Endothelial cell of umbilical vein (primary cell): ENCODE results near the gene TRAPPC6A. TPM values are rescaled to one million over a fixed set of nuclear protein-coding genes. Genes with fewer than 3 reads are reported as not detected.
A peak's percentile ranks its signal among the peaks of the same experiment; 100 is the strongest.

Experiments used
- BruUV-seq: library from RNA; stranded (reverse); fragments of 400-500 nt; replicated peaks from 2 replicates; lab custom pipeline; 2021; lab: Mats Ljungman, UMichigan
- CTCF ChIA-PET: fragments of 300-600, 350-600 bp; sonication (Branson Sonifier 250); formaldehyde crosslinking; loops from one replicate; lab custom pipeline; 2021; ENCODE audit warnings: antibody characterized with exemption, inconsistent platforms; lab: Charles Lee
- POLR2A ChIA-PET: fragments of 300-600, 350-600 bp; sonication (Branson Sonifier 250); formaldehyde crosslinking; loops from one replicate; lab custom pipeline; 2021; ENCODE audit warnings: antibody characterized with exemption, inconsistent platforms; lab: Charles Lee
- DNase-seq: peaks from one replicate; pipeline ENCODE4 v3.0.0-alpha.2; 2011; ENCODE audit warnings: low read depth, low spot score
- FAIRE-seq: peaks from 2 replicates; lab custom pipeline; 2011; peaks lifted over from hg19 to GRCh38; lab: Jason Lieb, UNC
- H2AFZ ChIP-seq: 2 replicates; pipeline ENCODE4 v1.6.0; 2012; ENCODE audit warnings: low read depth, low read length, control low read depth, inconsistent platforms
- H3K27ac ChIP-seq: 2 replicates; pipeline ENCODE4 v1.5.1; 2011; ENCODE audit warnings: low read depth, mild to moderate bottlenecking, control low read depth, low read length, moderate library complexity; ENCODE audit not compliant: insufficient read depth
- H3K27me3 ChIP-seq, 2 experiments: 2 replicates each; pipeline versions ENCODE4 v1.6.0 to v1.6.1; 2011; ENCODE audit warnings: low read length in 2 of 2, mixed read lengths in 1 of 2; ENCODE audit not compliant: control insufficient read depth in 2 of 2, insufficient read depth in 2 of 2
- H3K36me3 ChIP-seq, 2 experiments: 2 replicates in 1 of 2; 3 replicates in 1 of 2; pipeline ENCODE4 v1.5.1; 2011; ENCODE audit warnings: low read length in 2 of 2, mild to moderate bottlenecking in 1 of 2, moderate library complexity in 1 of 2; ENCODE audit not compliant: control insufficient read depth in 2 of 2, insufficient read depth in 2 of 2; ENCODE audit errors: extremely low read depth in 1 of 2
- H3K4me1 ChIP-seq: 3 replicates; pipeline ENCODE4 v1.5.1; 2011; ENCODE audit warnings: mild to moderate bottlenecking, low read length; ENCODE audit not compliant: control insufficient read depth, insufficient read depth; ENCODE audit errors: extremely low read depth
- H3K4me2 ChIP-seq: 2 replicates; pipeline ENCODE4 v1.6.1; 2011; ENCODE audit warnings: low read length, control low read depth, mixed read lengths; ENCODE audit not compliant: insufficient read depth
- H3K4me3 ChIP-seq, 3 experiments: fragments of 200-600 bp in 1 of 3; sonication (generic), shearing (Covaris generic) in 1 of 3; replicated peaks in 1 of 3; 2 replicates each; pipeline ENCODE4 v1.5.1; 2011 to 2016; ENCODE audit warnings: control low read depth in 3 of 3, low read length in 3 of 3, mild to moderate bottlenecking in 2 of 3, inconsistent platforms in 1 of 3, low read depth in 1 of 3, moderate library complexity in 1 of 3; ENCODE audit not compliant: insufficient read depth in 1 of 3
- H3K79me2 ChIP-seq: 2 replicates; pipeline ENCODE4 v1.6.0; 2012; ENCODE audit warnings: low read length, inconsistent platforms; ENCODE audit not compliant: control insufficient read depth, insufficient read depth
- H3K9ac ChIP-seq: replicated peaks from 2 replicates; pipeline ENCODE3; 2011; ENCODE audit warnings: low read length, control low read depth; ENCODE audit not compliant: insufficient read depth; ENCODE audit errors: extremely low read depth
- H3K9me1 ChIP-seq: replicated peaks from 3 replicates; pipeline ENCODE4 v1.6.0; 2011; ENCODE audit warnings: mild to moderate bottlenecking, low read length; ENCODE audit not compliant: control insufficient read depth, insufficient read depth; ENCODE audit errors: extremely low read depth
- H3K9me3 ChIP-seq: replicated peaks from 2 replicates; pipeline ENCODE4 v1.5.1; 2012; ENCODE audit warnings: low read length, inconsistent platforms; ENCODE audit not compliant: control insufficient read depth, insufficient read depth
- H4K20me1 ChIP-seq: replicated peaks from 2 replicates; pipeline ENCODE3; 2011; ENCODE audit warnings: mild to moderate bottlenecking, low read length; ENCODE audit not compliant: control insufficient read depth, insufficient read depth; ENCODE audit errors: extremely low read depth
- EZH2 ChIP-seq: IDR thresholded peaks from 2 replicates; pipeline ENCODE4 v1.6.1; 2012; ENCODE audit warnings: borderline replicate concordance, low read depth, mild to moderate bottlenecking, moderate library complexity, low read length, inconsistent platforms; ENCODE audit not compliant: severe bottlenecking
- FOS ChIP-seq: IDR thresholded peaks from 2 replicates; pipeline ENCODE4 v1.6.1; 2011; ENCODE audit warnings: mild to moderate bottlenecking, low read length, moderate library complexity, borderline replicate concordance; ENCODE audit not compliant: insufficient read depth
- JUN ChIP-seq: IDR thresholded peaks from 2 replicates; pipeline ENCODE4 v1.6.1; 2011; ENCODE audit warnings: borderline replicate concordance, low read depth; ENCODE audit not compliant: insufficient read length, insufficient read depth
- MYC ChIP-seq: IDR thresholded peaks from one replicate; pipeline ENCODE4 v1.6.1; 2011; ENCODE audit warnings: mild to moderate bottlenecking, low read depth, low read length
- POLR2A ChIP-seq: IDR thresholded peaks from 2 replicates; pipeline ENCODE4 v1.6.1; 2012; ENCODE audit warnings: low read depth, mild to moderate bottlenecking, control low read depth, low read length
- POLR2AphosphoS5 ChIP-seq: IDR thresholded peaks from 2 replicates; pipeline ENCODE4 v1.6.1; 2012; ENCODE audit warnings: low read depth, mild to moderate bottlenecking, control low read depth, low read length, moderate library complexity; ENCODE audit not compliant: insufficient read depth
- dilution Hi-C: fragments of 300-500 bp; cut with MboI; formaldehyde crosslinking; loops from one replicate; pipeline ENCODE4 v1.15.0; 2019; ENCODE audit warnings: low sequenced_read_pairs; ENCODE audit not compliant: extremely low pct_ligation_motif_present
- intact Hi-C: fragments of 100-400 bp; cut with micrococcal nuclease; formaldehyde crosslinking; loops from one replicate; pipeline ENCODE4 v1.10.0; 2022
- polyA plus RNA-seq, 4 experiments: library from polyadenylated mRNA; depleted of rRNA in 3 of 4; stranded (reverse) in 3 of 4; unstranded in 1 of 4; fragments of >200 nt; gene quantifications; 2 replicates each; pipeline versions ENCODE4 v1.2.1 to v1.2.3, GENCODE V29; 2011 to 2012; ENCODE audit warnings: missing spikeins in 1 of 4
- total RNA-seq: library from RNA; stranded (reverse); gene quantifications from 2 replicates; pipeline ENCODE4 v1.2.3, GENCODE V29; 2021
- TF ChIP-seq, protein P1 (sequence below): IDR thresholded peaks from 2 replicates; pipeline ENCODE4 v1.6.1; 2011; ENCODE audit not compliant: insufficient read depth, insufficient read length
- TF ChIP-seq, protein P2 (sequence below), 2 donors: IDR thresholded peaks; 1 replicate in 1 of 2; 2 replicates in 1 of 2; pipeline ENCODE4 v1.5.1; 2011; ENCODE audit warnings: low read length in 2 of 2, mild to moderate bottlenecking in 2 of 2, moderate library complexity in 2 of 2, control low read depth in 1 of 2, inconsistent platforms in 1 of 2, low read depth in 1 of 2; ENCODE audit not compliant: insufficient read depth in 1 of 2; ENCODE audit errors: extremely low read depth in 1 of 2

The TRAPPC6A gene
- total and polyA plus RNA-seq, 2 donors (not counting 3 experiments of a cell fraction or from before 2014, with no cell fraction given): 18.1 to 45.4 TPM

GRCh38 chr19:45175515-45176345 is 2.3 kb downstream of the TRAPPC6A start:
- TF ChIP-seq POLR2AphosphoS5 (no peak), EZH2 (no peak), MYC (no peak), JUN (no peak), FOS (no peak), POLR2A (no peak)
- TF ChIP-seq, protein P1, sequence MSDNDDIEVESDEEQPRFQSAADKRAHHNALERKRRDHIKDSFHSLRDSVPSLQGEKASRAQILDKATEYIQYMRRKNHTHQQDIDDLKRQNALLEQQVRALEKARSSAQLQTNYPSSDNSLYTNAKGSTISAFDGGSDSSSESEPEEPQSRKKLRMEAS: no peak
- TF ChIP-seq, protein P2, sequence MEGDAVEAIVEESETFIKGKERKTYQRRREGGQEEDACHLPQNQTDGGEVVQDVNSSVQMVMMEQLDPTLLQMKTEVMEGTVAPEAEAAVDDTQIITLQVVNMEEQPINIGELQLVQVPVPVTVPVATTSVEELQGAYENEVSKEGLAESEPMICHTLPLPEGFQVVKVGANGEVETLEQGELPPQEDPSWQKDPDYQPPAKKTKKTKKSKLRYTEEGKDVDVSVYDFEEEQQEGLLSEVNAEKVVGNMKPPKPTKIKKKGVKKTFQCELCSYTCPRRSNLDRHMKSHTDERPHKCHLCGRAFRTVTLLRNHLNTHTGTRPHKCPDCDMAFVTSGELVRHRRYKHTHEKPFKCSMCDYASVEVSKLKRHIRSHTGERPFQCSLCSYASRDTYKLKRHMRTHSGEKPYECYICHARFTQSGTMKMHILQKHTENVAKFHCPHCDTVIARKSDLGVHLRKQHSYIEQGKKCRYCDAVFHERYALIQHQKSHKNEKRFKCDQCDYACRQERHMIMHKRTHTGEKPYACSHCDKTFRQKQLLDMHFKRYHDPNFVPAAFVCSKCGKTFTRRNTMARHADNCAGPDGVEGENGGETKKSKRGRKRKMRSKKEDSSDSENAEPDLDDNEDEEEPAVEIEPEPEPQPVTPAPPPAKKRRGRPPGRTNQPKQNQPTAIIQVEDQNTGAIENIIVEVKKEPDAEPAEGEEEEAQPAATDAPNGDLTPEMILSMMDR (IDR thresholded peaks at IDR 0.05; ENCODE audit: extremely low read depth in 1 of 2, insufficient read depth in 1 of 2, low read depth in 1 of 2, low read length in 2 of 2): no peak
- no peak overlapping the region for H3K4me2 ChIP-seq
- no TSS peak for BruUV-seq
- H3K9me3 ChIP-seq: no peaks in the 10 kb centered on the region
- H3K4me1 ChIP-seq: peaks cover 30% of the 10 kb centered on the region
- H2AFZ ChIP-seq: no peak overlapping the region
- no peaks in the 10 kb centered on the region for H3K9me1 ChIP-seq
- peak; percentile 61 for FAIRE-seq
- H3K36me3 ChIP-seq: no peaks in the 10 kb centered on the region
- no peaks in the 10 kb centered on the region for H4K20me1 ChIP-seq
- H3K4me3 ChIP-seq: no peak overlapping the region
- DNase-seq: no peak
- H3K27me3 ChIP-seq: no peaks in the 10 kb centered on the region
- H3K9ac ChIP-seq: no peak overlapping the region
- POLR2A ChIA-PET: no interaction called here
- CTCF ChIA-PET: no interaction called here
- intact Hi-C loops (no loop called here), dilution Hi-C loops (no loop called here)
- no peak overlapping the region for H3K27ac ChIP-seq
- H3K79me2 ChIP-seq: peaks cover 7% of the 10 kb centered on the region
